Measurements from ENCODE around the gene CEP112.

CEP112 gene

GRCh38 chr17:65754081-65754480 is 437.9 kb downstream of the CEP112 start:
- no peak for ATAC-seq
- TF ChIP-seq ZC3H10 (CRISPR knock-in tag; IDR thresholded peaks at IDR 0.05) (no peak), ZNF70 (CRISPR knock-in tag; IDR thresholded peaks at IDR 0.05) (no peak), CSDC2 (CRISPR knock-in tag; IDR thresholded peaks at IDR 0.05) (no peak), ZNF8 (CRISPR knock-in tag; IDR thresholded peaks at IDR 0.05) (no peak), PATZ1 (CRISPR knock-in tag; IDR thresholded peaks at IDR 0.05; ENCODE audit: borderline replicate concordance) (no peak), BACH2 (CRISPR knock-in tag; IDR thresholded peaks at IDR 0.05; ENCODE audit: borderline replicate concordance) (no peak), ZNF565 (CRISPR knock-in tag; conservative IDR thresholded peaks at IDR 0.05; ENCODE audit: low read depth) (no peak), POU6F1 (CRISPR knock-in tag; IDR thresholded peaks at IDR 0.05; ENCODE audit: borderline replicate concordance, low read depth) (no peak)

- TF ChIP-seq ARNTL (CRISPR knock-in tag; IDR thresholded peaks at IDR 0.05; ENCODE audit: borderline replicate concordance, low read depth), result no peak
- no peak for TF ChIP-seq TCF4 (CRISPR knock-in tag; IDR thresholded peaks at IDR 0.05; ENCODE audit: borderline replicate concordance)
- no peak for TF ChIP-seq ZNF565 (CRISPR knock-in tag; conservative IDR thresholded peaks at IDR 0.05; ENCODE audit: low read depth)
- TF ChIP-seq GLIS3 (CRISPR knock-in tag; IDR thresholded peaks at IDR 0.05), result no peak
- TF ChIP-seq PATZ1 (CRISPR knock-in tag; IDR thresholded peaks at IDR 0.05; ENCODE audit: borderline replicate concordance), result no peak
- TF ChIP-seq CSRNP3 (CRISPR knock-in tag; IDR thresholded peaks at IDR 0.05), result no peak
- no peak for TF ChIP-seq PPARA (CRISPR knock-in tag; IDR thresholded peaks at IDR 0.05; ENCODE audit: borderline replicate concordance)
- no peak for TF ChIP-seq ZNF8 (CRISPR knock-in tag; IDR thresholded peaks at IDR 0.05)
- TF ChIP-seq ESRRG (CRISPR knock-in tag; IDR thresholded peaks at IDR 0.05), result no peak
- no peak for TF ChIP-seq ZC3H10 (CRISPR knock-in tag; IDR thresholded peaks at IDR 0.05)
- no peak for TF ChIP-seq BACH2 (CRISPR knock-in tag; IDR thresholded peaks at IDR 0.05; ENCODE audit: borderline replicate concordance)
- TF ChIP-seq CREB5 (CRISPR knock-in tag; IDR thresholded peaks at IDR 0.05; ENCODE audit: low read depth), result no peak
- no peak for TF ChIP-seq ZFP30 (CRISPR knock-in tag; IDR thresholded peaks at IDR 0.05)
- ATAC-seq, result no peak
Measured at GRCh38 chr17:65753348-65753747, 438.6 kb downstream of the CEP112 start.

GRCh38 chr17:65751263-65751662 is 440.7 kb downstream of the CEP112 start:
- ATAC-seq, result peak; percentile 15
- TF ChIP-seq CSDC2 (CRISPR knock-in tag; IDR thresholded peaks at IDR 0.05) (no peak), ZFP30 (CRISPR knock-in tag; IDR thresholded peaks at IDR 0.05) (no peak), ZFP3 (CRISPR knock-in tag; IDR thresholded peaks at IDR 0.05) (no peak), TOX (CRISPR knock-in tag; IDR thresholded peaks at IDR 0.05; ENCODE audit: borderline replicate concordance) (no peak), RARB (CRISPR knock-in tag; IDR thresholded peaks at IDR 0.05) (no peak), TCF4 (CRISPR knock-in tag; IDR thresholded peaks at IDR 0.05; ENCODE audit: borderline replicate concordance) (no peak), ARNTL (CRISPR knock-in tag; IDR thresholded peaks at IDR 0.05; ENCODE audit: borderline replicate concordance, low read depth) (no peak), CSRNP3 (CRISPR knock-in tag; IDR thresholded peaks at IDR 0.05) (no peak), ISL1 (CRISPR knock-in tag; IDR thresholded peaks at IDR 0.05) (no peak), POU6F1 (CRISPR knock-in tag; IDR thresholded peaks at IDR 0.05; ENCODE audit: borderline replicate concordance, low read depth) (no peak), ZC3H10 (CRISPR knock-in tag; IDR thresholded peaks at IDR 0.05) (no peak), ZNF565 (CRISPR knock-in tag; conservative IDR thresholded peaks at IDR 0.05; ENCODE audit: low read depth) (no peak), SNAI2 (CRISPR knock-in tag; IDR thresholded peaks at IDR 0.05) (no peak), ESRRG (CRISPR knock-in tag; IDR thresholded peaks at IDR 0.05) (no peak)
